HepG2 (cell line): ENCODE measurements around the gene NIN. TPM values are rescaled to one million over a fixed set of nuclear protein-coding genes. Genes with fewer than 3 reads are reported as not detected.

ENCODE experiments used
- CENPBD1 ChIP-seq: sonication (generic); formaldehyde crosslinking; IDR thresholded peaks from 2 replicates; pipeline ENCODE4 v1.8.0; 2022; ENCODE audit warnings: missing genetic modification reagents, low read depth, mild to moderate bottlenecking, borderline replicate concordance
- MAX ChIP-seq: IDR thresholded peaks from 2 replicates; pipeline ENCODE4 v1.6.1; 2012; ENCODE audit warnings: inconsistent platforms
- NFE2 ChIP-seq: sonication (generic); formaldehyde crosslinking; IDR thresholded peaks from 2 replicates; pipeline ENCODE4 v1.4.0; 2020; ENCODE audit warnings: missing genetic modification reagents
- NR2F2 ChIP-seq: IDR thresholded peaks from 2 replicates; pipeline ENCODE4 v1.6.1; 2012; ENCODE audit warnings: low read depth, inconsistent platforms, borderline replicate concordance
- RCOR2 ChIP-seq: IDR thresholded peaks from 2 replicates; pipeline ENCODE4 v1.6.1; 2016; ENCODE audit warnings: missing biosample characterization, missing genetic modification reagents
- SOX13 ChIP-seq, 3 experiments: fragments of 450-650 bp in 1 of 3; sonication (generic) in 1 of 3; formaldehyde crosslinking in 1 of 3; IDR thresholded peaks in 2 of 3; conservative IDR thresholded peaks in 1 of 3; 2 replicates each; pipeline versions ENCODE4 v1.5.0 to v1.6.1; 2016 to 2020; ENCODE audit warnings: antibody characterized with exemption in 1 of 3, mild to moderate bottlenecking in 1 of 3, missing compliant biosample characterization in 1 of 3, missing genetic modification reagents in 1 of 3, moderate library complexity in 1 of 3
- YY1 ChIP-seq: IDR thresholded peaks from 2 replicates; pipeline ENCODE4 v1.6.1; 2011; ENCODE audit warnings: low read length, low read depth, moderate library complexity, mild to moderate bottlenecking; ENCODE audit not compliant: insufficient read depth, insufficient replicate concordance
- ZBTB38 ChIP-seq: sonication (generic); formaldehyde crosslinking; IDR thresholded peaks from 2 replicates; pipeline ENCODE4 v1.5.1; 2020; ENCODE audit warnings: mild to moderate bottlenecking, missing genetic modification reagents
- ZNF281 ChIP-seq: sonication (generic); formaldehyde crosslinking; IDR thresholded peaks from 2 replicates; pipeline ENCODE4 v1.4.0; 2020; ENCODE audit warnings: missing genetic modification reagents, borderline replicate concordance
- ZNF557 ChIP-seq: sonication (generic); formaldehyde crosslinking; IDR thresholded peaks from 2 replicates; pipeline ENCODE4 v1.4.0; 2020; ENCODE audit warnings: missing genetic modification reagents
- ZNF619 ChIP-seq: sonication (generic); formaldehyde crosslinking; IDR thresholded peaks from 2 replicates; pipeline ENCODE4 v1.4.0; 2020; ENCODE audit warnings: mild to moderate bottlenecking, missing genetic modification reagents
- ZNF639 ChIP-seq: conservative IDR thresholded peaks from 2 replicates; pipeline ENCODE4 v1.6.1; 2018; ENCODE audit warnings: missing genetic modification reagents
- ZNF691 ChIP-seq: sonication (generic); formaldehyde crosslinking; IDR thresholded peaks from 2 replicates; pipeline ENCODE4 v1.4.0; 2020; ENCODE audit warnings: missing genetic modification reagents, low read depth, mild to moderate bottlenecking, borderline replicate concordance
- ZNF879 ChIP-seq: sonication (generic); formaldehyde crosslinking; IDR thresholded peaks from 2 replicates; pipeline ENCODE4 v1.8.1; 2023; ENCODE audit warnings: missing genetic modification reagents
- polyA plus RNA-seq, 8 experiments: library from polyadenylated mRNA; depleted of rRNA in 3 of 8; stranded (reverse) in 7 of 8; unstranded in 1 of 8; fragments of >200 nt; fragmentation: Illumina TruSeq in 4 of 8; extraction: Trizol in 4 of 8; gene quantifications; 2 replicates each; pipeline versions ENCODE4 v1.2.1 to v1.2.3, GENCODE V29; 2011 to 2016; ENCODE audit warnings: low read depth in 4 of 8, missing spikeins in 1 of 8, mixed read lengths in 1 of 8; ENCODE audit not compliant: insufficient read depth in 1 of 8
- total RNA-seq, 5 experiments: library from RNA; depleted of rRNA; stranded (reverse); fragments of >200 nt; fragmentation: Illumina TruSeq; extraction: Trizol; gene quantifications; 2 replicates each; pipeline ENCODE4 v1.2.3, GENCODE V29; 2016; ENCODE audit warnings: low read depth in 1 of 5
- TF ChIP-seq, protein P1 (sequence below): sonication (generic); formaldehyde crosslinking; conservative IDR thresholded peaks from 2 replicates; pipeline ENCODE4 v1.4.0; 2020; ENCODE audit warnings: mild to moderate bottlenecking, missing genetic modification reagents, moderate library complexity
- TF ChIP-seq, protein P2 (sequence below): sonication (generic); formaldehyde crosslinking; IDR thresholded peaks from 2 replicates; pipeline ENCODE4 v1.8.1; 2023; ENCODE audit warnings: missing genetic modification reagents, mild to moderate bottlenecking, borderline replicate concordance

Gene NIN
- total and polyA plus RNA-seq, 2 of the 13 experiments (the other 11 are each of a cell fraction or from before 2014, with no cell fraction given) = 2.8 to 9.7 TPM

DNA sequence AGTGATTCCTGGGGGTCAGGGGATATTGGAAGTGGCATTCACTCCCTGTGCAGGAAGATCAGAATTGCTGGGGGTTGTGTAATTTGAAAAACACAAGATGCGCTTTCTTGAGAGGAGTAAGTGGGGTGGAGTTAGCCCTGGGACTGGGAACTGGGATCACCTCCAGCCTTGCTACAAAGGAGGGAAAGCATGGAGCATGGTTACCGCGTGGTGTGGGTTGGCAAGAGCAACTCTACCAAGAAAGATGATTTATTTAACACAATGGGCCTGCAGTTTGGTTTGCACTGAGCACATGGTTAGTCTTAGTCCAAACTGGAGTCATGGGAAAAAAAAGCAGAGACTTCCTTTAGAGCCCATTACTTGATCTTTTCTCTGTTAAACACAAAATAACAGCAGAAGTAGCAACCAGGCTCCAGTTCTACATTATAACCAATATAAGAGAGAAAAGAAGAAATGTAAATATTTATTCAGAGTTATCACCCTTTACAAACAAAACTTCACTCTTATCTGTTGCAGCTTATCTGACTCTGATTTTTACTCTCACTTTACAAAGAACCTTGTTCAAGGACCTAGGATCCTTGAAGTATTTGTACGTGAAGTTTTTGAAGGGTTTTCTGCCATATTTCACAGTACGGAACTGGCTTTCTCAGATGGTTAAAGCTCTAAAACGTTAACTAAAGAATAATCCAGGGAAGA, 2.1 kb upstream of the NIN start (continued):
- TF ChIP-seq, protein P1, sequence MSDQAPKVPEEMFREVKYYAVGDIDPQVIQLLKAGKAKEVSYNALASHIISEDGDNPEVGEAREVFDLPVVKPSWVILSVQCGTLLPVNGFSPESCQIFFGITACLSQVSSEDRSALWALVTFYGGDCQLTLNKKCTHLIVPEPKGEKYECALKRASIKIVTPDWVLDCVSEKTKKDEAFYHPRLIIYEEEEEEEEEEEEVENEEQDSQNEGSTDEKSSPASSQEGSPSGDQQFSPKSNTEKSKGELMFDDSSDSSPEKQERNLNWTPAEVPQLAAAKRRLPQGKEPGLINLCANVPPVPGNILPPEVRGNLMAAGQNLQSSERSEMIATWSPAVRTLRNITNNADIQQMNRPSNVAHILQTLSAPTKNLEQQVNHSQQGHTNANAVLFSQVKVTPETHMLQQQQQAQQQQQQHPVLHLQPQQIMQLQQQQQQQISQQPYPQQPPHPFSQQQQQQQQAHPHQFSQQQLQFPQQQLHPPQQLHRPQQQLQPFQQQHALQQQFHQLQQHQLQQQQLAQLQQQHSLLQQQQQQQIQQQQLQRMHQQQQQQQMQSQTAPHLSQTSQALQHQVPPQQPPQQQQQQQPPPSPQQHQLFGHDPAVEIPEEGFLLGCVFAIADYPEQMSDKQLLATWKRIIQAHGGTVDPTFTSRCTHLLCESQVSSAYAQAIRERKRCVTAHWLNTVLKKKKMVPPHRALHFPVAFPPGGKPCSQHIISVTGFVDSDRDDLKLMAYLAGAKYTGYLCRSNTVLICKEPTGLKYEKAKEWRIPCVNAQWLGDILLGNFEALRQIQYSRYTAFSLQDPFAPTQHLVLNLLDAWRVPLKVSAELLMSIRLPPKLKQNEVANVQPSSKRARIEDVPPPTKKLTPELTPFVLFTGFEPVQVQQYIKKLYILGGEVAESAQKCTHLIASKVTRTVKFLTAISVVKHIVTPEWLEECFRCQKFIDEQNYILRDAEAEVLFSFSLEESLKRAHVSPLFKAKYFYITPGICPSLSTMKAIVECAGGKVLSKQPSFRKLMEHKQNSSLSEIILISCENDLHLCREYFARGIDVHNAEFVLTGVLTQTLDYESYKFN (CRISPR knock-in tag) = 0 out of 2 replicates have a peak, but pooled peaks have one; percentile 7
- TF ChIP-seq ZNF557 (CRISPR knock-in tag) = no peak
- TF ChIP-seq YY1 = no peak
- TF ChIP-seq ZBTB38 (CRISPR knock-in tag) = no peak
- TF ChIP-seq ZNF281 (CRISPR knock-in tag) = no peak
- no peak for TF ChIP-seq SOX13 (IDR thresholded peaks at IDR 0.05)
- TF ChIP-seq SOX13 (CRISPR knock-in tag; conservative IDR thresholded peaks at IDR 0.05 in 1 of 2, IDR thresholded peaks at IDR 0.05 in 1 of 2) = peak in 1 of 2 experiments; percentile 32; a peak in 1 of 4 replicates
- TF ChIP-seq ZNF619 = no peak
- TF ChIP-seq RCOR2 (CRISPR knock-in tag) = peak; percentile 25; the same call in 1 of the 2 replicates
- no peak for TF ChIP-seq ZNF879 (CRISPR knock-in tag)
- TF ChIP-seq MAX = peak; percentile 49; the same call in 1 of the 2 replicates
- 0 out of 2 replicates have a peak, but pooled peaks have one; percentile 32 for TF ChIP-seq NR2F2
- no peak for TF ChIP-seq ZNF639
- TF ChIP-seq NFE2 (CRISPR knock-in tag) = no peak
- no peak for TF ChIP-seq CENPBD1 (CRISPR knock-in tag)
- no peak for TF ChIP-seq ZNF691
- TF ChIP-seq, protein P2, sequence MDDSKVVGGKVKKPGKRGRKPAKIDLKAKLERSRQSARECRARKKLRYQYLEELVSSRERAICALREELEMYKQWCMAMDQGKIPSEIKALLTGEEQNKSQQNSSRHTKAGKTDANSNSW (CRISPR knock-in tag) = no peak
